GM18519 (cell line): Measurements from ENCODE around the gene RAE1.
"Not testable (repeated sequence)": the region's sequence is repeated elsewhere in the genome, so short reads cannot be mapped to it uniquely, and the experiment has no call there.

ENCODE experiments used
- ATAC-seq: cut with Tn5 transposase; IDR thresholded peaks from one replicate; pipeline ENCODE4 v1.9.1; 2021; ENCODE audit warnings: mild to moderate bottlenecking, moderate library complexity; ENCODE audit not compliant: unreplicated experiment, low FRiP score

RAE1 gene

GRCh38 chr20:57411406-57412283 is 60.6 kb downstream of the RAE1 start:
- ATAC-seq = no peak

- no peak for ATAC-seq
These were observed 61.4 kb downstream of the RAE1 start for GRCh38 chr20:57412347-57413029.

- no peak for ATAC-seq
These were observed 62.9 kb downstream of the RAE1 start for GRCh38 chr20:57413986-57414385.

GRCh38 chr20:57414867-57415592 is 64.0 kb downstream of the RAE1 start:
- no peak for ATAC-seq

- ATAC-seq = no peak
These were observed 64.7 kb downstream of the RAE1 start for GRCh38 chr20:57415771-57416170.

GRCh38 chr20:57416296-57417022 is 65.4 kb downstream of the RAE1 start:
- no peak for ATAC-seq

GRCh38 chr20:57417051-57417689 is 66.1 kb downstream of the RAE1 start:
- ATAC-seq = no peak

GRCh38 chr20:57417830-57418780 is 67.0 kb downstream of the RAE1 start:
- no peak for ATAC-seq

GRCh38 chr20:57419479-57419878 is 68.4 kb downstream of the RAE1 start:
- not testable (repeated sequence) for ATAC-seq

- ATAC-seq = no peak
These were observed 69.7 kb downstream of the RAE1 start for GRCh38 chr20:57420571-57421252.

GRCh38 chr20:57421253-57422220 is 70.5 kb downstream of the RAE1 start:
- no peak for ATAC-seq

GRCh38 chr20:57422254-57422653 is 71.2 kb downstream of the RAE1 start:
- no peak for ATAC-seq

- no peak for ATAC-seq
These were observed 74.3 kb downstream of the RAE1 start for GRCh38 chr20:57425150-57426013.

GRCh38 chr20:57426271-57426689 is 75.2 kb downstream of the RAE1 start:
- ATAC-seq = no peak

GRCh38 chr20:57426831-57427230 is 75.8 kb downstream of the RAE1 start:
- no peak for ATAC-seq
